Ammon's horn (tissue), 1 donor: Measurements from ENCODE around the gene UBE2G2.
"Not testable (repeated sequence)": the region's sequence is repeated elsewhere in the genome, so short reads cannot be mapped to it uniquely, and the experiment has no call there.

Source experiments
- DNase-seq: peaks from one replicate; pipeline ENCODE4 v3.0.0-alpha.2; 2016; ENCODE audit warnings: low spot score

UBE2G2 gene

GRCh38 chr21:44836349-44836665 is 34.7 kb upstream of the UBE2G2 start:
- no peak for DNase-seq

DNA sequence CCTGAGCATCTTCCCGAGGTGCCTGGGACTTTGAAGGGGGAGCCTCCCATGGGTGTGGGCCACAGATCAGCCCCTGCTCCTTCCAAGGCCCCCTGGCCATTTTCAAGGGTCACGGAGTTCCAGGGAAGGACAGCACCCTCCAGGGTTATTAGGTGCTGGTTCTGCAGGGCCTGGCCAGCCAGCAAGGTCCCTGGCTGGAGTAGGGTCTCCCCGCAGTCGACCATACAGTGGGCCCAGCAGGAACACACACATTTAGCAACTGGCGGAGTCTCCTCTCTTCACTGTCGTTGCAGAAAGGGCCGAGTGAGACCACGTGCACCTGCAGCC is 34.0 kb upstream of the UBE2G2 start:
- DNase-seq, result no peak

DNA sequence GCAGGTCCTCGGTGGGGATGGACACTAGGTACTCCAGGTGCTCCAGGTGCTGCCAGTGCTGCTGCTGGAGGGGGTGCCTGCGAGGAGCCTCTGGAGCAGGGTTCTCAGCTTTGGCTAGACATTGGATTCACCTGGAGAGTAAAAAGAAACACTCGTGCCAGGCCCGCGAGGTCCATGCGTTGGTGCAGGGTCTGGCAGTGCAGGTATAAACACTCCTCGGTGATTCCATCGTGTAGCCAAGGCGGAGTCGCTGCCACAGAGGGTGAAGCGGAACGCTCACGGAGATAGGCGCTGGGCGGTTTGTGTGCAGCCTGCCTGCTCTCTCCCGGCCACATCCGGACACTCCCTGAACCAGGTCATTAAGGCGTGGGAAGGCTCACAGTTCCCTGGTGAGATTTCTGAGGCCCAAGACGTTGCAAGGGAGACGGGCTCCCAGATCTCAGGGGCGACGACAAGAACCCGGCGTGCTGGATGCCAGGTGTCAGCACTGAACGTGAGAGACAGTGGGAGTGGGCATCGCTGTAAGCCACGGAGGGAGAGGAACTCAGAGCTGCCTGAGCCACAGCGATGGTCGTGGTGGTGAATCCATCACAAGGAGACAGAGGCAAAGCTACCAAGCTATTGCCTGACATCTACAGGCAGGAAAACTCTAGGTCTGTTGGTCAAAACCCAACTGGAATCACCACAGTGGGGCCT is 33.5 kb upstream of the UBE2G2 start:
- no peak for DNase-seq

- no peak for DNase-seq
Observed at GRCh38 chr21:44834231-44834950, 32.8 kb upstream of the UBE2G2 start.

GRCh38 chr21:44833663-44834062 is 32.0 kb upstream of the UBE2G2 start:
- no peak for DNase-seq

- not testable (repeated sequence) for DNase-seq
Observed at GRCh38 chr21:44832516-44833255, 31.1 kb upstream of the UBE2G2 start.

DNA sequence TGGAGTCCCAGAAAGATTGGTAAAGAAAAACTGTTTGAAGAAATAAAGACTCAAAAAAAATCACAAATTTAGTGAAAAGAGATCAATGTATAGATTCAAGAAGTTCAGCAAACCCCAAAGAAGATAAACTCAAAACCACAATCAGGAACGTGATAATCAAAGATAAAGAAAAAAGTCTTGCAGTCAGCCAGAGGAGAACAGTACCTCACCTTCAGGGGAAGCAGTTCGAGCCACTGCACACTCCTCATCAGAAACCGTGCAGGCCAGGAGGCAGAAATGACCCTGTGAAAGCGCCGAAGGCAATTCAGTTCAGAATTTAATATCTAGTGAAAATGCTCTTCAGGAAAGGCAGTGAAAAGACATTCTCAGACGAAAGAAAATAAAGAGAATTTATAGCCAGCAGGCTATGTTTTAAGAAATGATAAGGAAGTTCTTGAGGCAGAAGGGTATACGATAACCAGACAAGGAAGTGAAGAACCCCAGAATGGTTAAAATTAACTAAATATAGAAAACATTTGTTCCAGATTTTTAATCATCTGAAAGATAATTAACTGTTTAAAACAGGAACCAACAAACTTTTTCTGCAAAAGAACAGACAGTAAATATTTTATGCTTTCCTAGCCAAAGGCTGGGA is 29.7 kb upstream of the UBE2G2 start:
- no peak for DNase-seq

DNA sequence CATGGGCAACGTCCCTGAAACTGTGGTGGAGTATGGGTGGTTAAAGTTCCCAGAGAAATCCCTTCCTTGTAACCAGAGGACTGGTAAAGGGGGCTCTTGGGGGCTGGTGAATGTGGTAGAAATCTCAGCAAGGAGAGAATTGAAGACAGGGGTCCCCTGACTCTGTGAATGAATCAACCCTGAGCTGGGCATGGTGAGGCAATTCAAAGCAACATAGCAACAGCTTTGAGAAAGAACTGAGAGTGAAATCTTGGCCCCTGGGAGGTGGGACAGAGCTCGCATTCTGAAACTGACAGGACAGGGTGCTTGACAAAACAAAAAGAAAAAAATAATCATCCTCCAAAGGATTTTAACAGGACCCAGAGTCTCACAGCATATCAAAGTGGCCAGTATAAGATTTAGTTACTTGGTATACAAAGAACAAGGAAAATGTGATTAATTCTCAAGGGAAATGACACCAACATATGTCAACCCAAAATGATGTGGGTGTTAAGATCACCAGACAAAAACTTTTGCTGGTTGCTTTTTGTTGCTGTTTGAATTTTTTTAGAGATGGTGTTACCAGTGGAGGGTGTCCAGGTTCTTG is 28.0 kb upstream of the UBE2G2 start:
- no peak for DNase-seq

DNA sequence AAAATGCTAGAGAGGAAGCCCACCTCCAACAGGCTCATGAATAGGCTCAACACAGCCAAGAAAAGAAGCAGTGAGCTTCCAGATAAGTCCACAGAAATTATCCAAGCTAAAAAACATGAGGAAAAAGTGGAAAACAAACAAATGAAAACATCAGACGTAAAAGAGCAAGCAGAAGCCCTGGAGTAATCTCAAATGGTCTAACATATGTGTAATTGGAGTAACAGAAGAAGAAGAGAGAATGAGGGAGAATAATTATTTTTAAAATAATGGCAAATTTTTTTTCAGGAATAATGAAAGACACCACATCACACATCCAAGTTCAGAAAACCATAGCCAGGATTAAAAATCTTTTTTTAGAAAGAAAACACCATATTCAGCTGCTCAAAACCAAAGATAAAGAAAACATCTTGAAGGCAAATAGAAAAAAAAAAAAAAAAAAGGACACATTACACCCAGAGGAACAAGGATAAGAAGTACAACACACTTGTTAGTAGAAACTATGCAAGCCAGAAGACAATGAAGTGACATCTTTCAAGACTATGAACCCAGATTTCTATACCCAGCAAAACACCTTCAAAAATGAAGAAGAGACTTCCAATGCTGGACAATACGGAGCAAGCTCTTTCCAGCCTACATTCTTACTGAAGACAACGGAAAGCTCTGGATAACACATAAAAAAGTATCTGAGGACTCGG is 26.9 kb upstream of the UBE2G2 start:
- DNase-seq, result no peak

DNA sequence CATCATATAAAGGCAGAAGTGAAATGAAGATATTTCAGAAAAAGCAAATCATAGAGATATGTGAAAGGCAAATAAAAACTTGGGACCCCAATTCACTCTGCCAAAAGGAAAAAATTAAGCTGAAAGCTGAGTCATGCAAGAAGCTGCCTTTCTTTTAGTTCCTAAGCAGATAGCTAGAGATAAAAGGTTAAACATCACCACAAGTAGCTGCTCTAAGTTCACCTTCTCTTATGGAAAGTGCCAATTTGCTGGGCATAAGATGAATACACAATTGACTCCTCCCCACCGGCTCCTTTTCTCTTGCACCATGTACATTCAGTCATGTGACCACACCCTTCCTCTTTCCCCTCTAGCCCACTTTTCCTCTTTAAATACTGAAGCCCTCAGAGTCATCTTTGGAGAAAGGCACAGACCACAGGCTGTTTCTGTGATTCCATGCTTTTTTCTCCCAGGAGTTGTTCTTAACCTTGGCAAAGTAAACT is 21.6 kb upstream of the UBE2G2 start:
- no peak for DNase-seq

DNA sequence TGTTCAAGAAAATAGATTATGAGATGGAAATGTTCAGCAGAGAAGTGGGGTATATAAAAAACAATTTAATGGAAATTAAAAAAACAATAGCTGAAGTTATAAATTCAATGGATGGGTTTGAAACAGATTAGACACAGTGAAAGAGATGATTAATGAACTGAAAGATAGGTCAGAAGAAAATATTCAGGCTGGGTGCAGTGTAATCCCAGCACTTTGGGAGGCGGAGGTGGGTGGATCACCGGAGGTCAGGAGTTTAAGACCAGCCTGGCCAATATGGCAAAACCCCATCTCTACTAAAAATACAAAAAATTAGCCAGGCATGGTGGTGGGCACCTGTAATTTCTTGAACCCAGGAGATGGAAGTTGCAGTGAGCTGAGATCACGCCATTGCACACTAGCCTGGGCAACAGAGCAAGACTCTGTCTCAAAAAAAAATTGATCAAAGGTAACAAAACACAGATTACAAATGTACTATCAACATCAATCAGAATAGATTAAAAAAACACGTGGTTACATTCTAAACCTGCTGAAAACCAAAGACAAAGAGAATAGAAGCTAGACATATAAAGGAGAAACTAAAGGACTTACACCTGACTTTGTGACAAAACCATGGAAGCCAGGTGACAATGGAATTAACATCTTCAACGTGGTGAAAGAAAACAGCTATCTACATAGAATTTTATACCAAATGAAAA is 21.0 kb upstream of the UBE2G2 start:
- DNase-seq, result no peak

GRCh38 chr21:44820851-44821250 is 19.2 kb upstream of the UBE2G2 start:
- no peak for DNase-seq

- no peak for DNase-seq
Observed at GRCh38 chr21:44819283-44820243, 17.9 kb upstream of the UBE2G2 start.

GRCh38 chr21:44818640-44819011 is 17.0 kb upstream of the UBE2G2 start:
- DNase-seq, result no peak

- peak; percentile 78 for DNase-seq
Observed at GRCh38 chr21:44817914-44818639, 16.5 kb upstream of the UBE2G2 start, which contains the start of gene SUMO3. SUMO3 (minus strand) TSS chr21:44818062; CDS start chr21:44817968, 94 bp downstream.

DNA sequence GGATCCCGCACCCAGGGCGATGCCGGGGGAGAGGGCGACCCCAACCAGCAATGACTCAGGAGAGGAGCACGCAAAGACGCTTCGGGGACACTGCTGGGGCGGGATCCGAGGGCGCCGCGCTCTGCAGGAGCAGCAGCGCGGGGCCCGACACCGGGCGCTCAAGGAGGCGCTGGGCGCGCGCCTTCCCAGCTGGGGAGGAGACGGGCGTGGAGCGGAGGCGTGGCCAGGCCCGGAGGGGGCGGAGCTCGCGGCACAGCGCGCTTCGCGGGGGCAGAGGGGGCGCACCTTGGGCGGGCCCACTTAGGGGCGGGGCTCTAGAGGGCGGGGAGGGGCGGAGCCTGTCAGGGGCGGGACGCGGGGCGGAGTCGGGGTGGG is 15.9 kb upstream of the UBE2G2 start:
- DNase-seq, result peak; percentile 95

GRCh38 chr21:44816761-44817505 is 15.3 kb upstream of the UBE2G2 start:
- peak; percentile 33 for DNase-seq

GRCh38 chr21:44815852-44816628 is 14.4 kb upstream of the UBE2G2 start:
- DNase-seq, result no peak
